Pancreas (tissue), 10 donors: Measurements from ENCODE around the gene EFHC1. TPM values are rescaled to one million over a fixed set of nuclear protein-coding genes. Genes with fewer than 3 reads are reported as not detected.
A peak's percentile ranks its signal among the peaks of the same experiment; 100 is the strongest.

Experiments
- ATAC-seq, 4 donors: fragments of 200-7000 bp; cut with Tn5 transposase; one replicate each; pipeline versions ENCODE4 v1.8.0 to v1.9.1; 2020; ENCODE audit warnings: mild to moderate bottlenecking in 4 of 4, moderate library complexity in 4 of 4
- DNase-seq, 6 donors: peaks; one replicate each; pipeline ENCODE4 v3.0.0-alpha.2; 2020
- FAIRE-seq: peaks from 2 replicates; lab custom pipeline; 2012; peaks lifted over from hg19 to GRCh38; lab: Jason Lieb, UNC
- H3K27ac ChIP-seq, 4 donors: fragments of 200-600 bp; sonication (generic); 1 replicate in 3 of 4; 2 replicates in 1 of 4; pipeline versions ENCODE4 v1.5.0 to v1.8.0; 2020
- H3K27me3 ChIP-seq, 4 donors: fragments of 200-600 bp; one replicate each; pipeline ENCODE4 v1.8.0; 2021
- H3K36me3 ChIP-seq, 3 donors: fragments of 200-600 bp; sonication (generic) in 1 of 3; one replicate each; pipeline versions ENCODE4 v1.5.0 to v1.8.0; 2020 to 2021
- H3K4me1 ChIP-seq, 3 donors: fragments of 200-600 bp; one replicate each; pipeline ENCODE4 v1.8.0; 2021
- H3K4me3 ChIP-seq, 4 donors: fragments of 200-600 bp; sonication (generic) in 2 of 4; one replicate each; pipeline versions ENCODE4 v1.5.0 to v1.8.0; 2020 to 2021
- H3K9me3 ChIP-seq, 4 donors: fragments of 200-600 bp; one replicate each; pipeline ENCODE4 v1.8.0; 2021
- WGBS, 2 donors: extraction: QIAGEN DNeasy Blood & Tissue Kit; methylation state at CpG; one replicate each; pipeline ENCODE4 v1.1.7; 2013; 5-methylcytosine and 5-hydroxymethylcytosine counted together
- intact Hi-C, 3 donors: fragments of 100-400 bp; cut with DNase I; formaldehyde crosslinking; loops; one replicate each; pipeline versions ENCODE4 v1.11.1 to v1.14.2; 2022
- polyA plus RNA-seq, 2 donors: library from polyadenylated mRNA; stranded (reverse); fragments of 200-250 nt; gene quantifications; one replicate each; pipeline ENCODE4 v1.2.3, GENCODE V29; 2013
- total RNA-seq, 6 donors: library from RNA; stranded (reverse); fragmentation: NEBNext Ultra II Directional in 4 of 6; extraction: Animal tissue kit (Norgen Biotek cat#: 25700) in 4 of 6; gene quantifications; one replicate each; pipeline versions ENCODE4 v1.2.1 to v1.2.4, GENCODE V29; 2021 to 2023
- TF ChIP-seq, protein P1 (sequence below), 4 donors: fragments of 200-600 bp; sonication (generic) in 3 of 4; IDR thresholded peaks; one replicate each; pipeline versions ENCODE4 v1.5.0 to v1.8.0; 2021; ENCODE audit warnings: antibody characterized with exemption in 4 of 4
- donor health status: healthy with polysubstance abuse.
- donor health status: DM: no; HTN: no; CAD: no; lungs with moderate emphysema.
- donor health status: DM: no; HTN: no; CAD: no.
- donor health status: control.
- donor health status: control.
- donor health status: Bipolar disorder and iron deficiency.
- donor health status: DM: yes; HTN: yes; CAD: no.
- donor health status: DM: no; HTN: no; CAD: no.
- donor health status: DM: no; HTN: no; CAD: no.
- donor health status: DM: yes; HTN: yes; CAD: no.

The EFHC1 gene
- total and polyA plus RNA-seq, 8 donors: 5.5 to 39.0 (median 10.4) TPM

DNA sequence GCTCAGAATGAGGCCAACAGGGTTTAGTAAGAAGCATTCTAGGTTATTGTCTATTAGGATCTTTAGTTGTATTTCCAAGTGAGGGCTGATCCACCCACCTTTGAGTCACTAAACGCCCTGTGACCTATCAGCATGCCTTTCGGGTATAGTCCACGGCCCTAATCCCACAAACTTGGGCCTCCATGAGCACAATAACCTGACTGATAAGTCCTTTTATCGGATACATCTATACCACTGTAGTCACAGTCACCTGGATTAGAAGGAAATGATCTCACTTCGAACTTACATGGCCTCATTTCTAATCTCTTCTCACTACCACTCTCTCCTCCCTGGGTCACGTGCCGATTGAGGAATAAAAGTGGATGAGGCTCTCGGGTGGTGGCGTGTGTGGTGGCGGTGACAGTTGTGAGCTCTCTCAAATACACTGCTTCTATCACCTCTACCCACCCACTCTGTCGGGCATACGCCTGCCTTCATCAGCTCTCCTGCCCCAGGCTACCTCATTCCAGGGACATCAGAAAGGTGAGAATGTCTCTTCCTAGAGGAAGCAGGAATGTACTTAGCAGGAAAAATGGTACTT, 91.5 kb downstream of the EFHC1 start:
- peaks cover 0 to 6% (median 5%) of the 10 kb centered on the region in 3 donors for H3K36me3 ChIP-seq
- DNase-seq (no peak), FAIRE-seq (no peak), ATAC-seq (peak in 1 of 4 donors; percentile 36)
- intact Hi-C loops: loop anchor here in 1 of 3 donors (10.0 kb wide), 1 partner anchor 53 kb away; no protein-coding TSS in a partner anchor
- H3K4me3 ChIP-seq: no peak overlapping the region
- H3K27ac ChIP-seq: no peak overlapping the region
- H3K9me3 ChIP-seq: no peaks in the 10 kb centered on the region
- no peaks in the 10 kb centered on the region for H3K4me1 ChIP-seq
- TF ChIP-seq, protein P1, sequence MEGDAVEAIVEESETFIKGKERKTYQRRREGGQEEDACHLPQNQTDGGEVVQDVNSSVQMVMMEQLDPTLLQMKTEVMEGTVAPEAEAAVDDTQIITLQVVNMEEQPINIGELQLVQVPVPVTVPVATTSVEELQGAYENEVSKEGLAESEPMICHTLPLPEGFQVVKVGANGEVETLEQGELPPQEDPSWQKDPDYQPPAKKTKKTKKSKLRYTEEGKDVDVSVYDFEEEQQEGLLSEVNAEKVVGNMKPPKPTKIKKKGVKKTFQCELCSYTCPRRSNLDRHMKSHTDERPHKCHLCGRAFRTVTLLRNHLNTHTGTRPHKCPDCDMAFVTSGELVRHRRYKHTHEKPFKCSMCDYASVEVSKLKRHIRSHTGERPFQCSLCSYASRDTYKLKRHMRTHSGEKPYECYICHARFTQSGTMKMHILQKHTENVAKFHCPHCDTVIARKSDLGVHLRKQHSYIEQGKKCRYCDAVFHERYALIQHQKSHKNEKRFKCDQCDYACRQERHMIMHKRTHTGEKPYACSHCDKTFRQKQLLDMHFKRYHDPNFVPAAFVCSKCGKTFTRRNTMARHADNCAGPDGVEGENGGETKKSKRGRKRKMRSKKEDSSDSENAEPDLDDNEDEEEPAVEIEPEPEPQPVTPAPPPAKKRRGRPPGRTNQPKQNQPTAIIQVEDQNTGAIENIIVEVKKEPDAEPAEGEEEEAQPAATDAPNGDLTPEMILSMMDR (IDR thresholded peaks at IDR 0.05): no peak
- WGBS, 2 donors: 75 to 90% methylated on average over 12 of the region's 12 CpGs
- no peaks in the 10 kb centered on the region for H3K27me3 ChIP-seq

DNA sequence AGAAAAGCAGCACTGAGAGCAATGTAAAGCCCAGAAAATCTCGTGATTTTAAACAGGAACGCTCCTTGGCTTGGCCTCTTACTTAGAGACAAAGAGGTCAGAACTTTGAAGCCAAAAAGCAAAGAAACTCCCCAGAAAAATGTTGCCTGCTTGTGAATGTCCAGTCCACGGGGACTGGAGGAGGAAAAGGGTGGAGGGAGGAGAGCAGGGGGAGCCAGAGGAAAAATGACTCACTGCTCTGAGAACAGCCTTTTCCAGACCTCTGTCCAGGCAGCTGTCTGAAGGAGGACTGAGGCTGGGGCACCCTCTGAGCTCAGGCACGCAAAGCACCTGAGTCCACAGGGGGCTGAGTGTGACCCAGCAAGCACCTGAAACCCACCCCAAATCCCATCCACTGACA, 92.1 kb downstream of the EFHC1 start:
- DNase-seq: no peak
- Histone ChIP-seq H3K27ac (no peak overlapping the region), H3K9me3 (no peaks in the 10 kb centered on the region), H3K4me1 (no peaks in the 10 kb centered on the region), H3K36me3 (peaks cover 0 to 6% (median 5%) of the 10 kb centered on the region in 3 donors), H3K27me3 (no peaks in the 10 kb centered on the region), H3K4me3 (no peak overlapping the region)
- 87 to 90% methylated on average over 4 of the region's 4 CpGs for WGBS, 2 donors
- TF ChIP-seq, protein P1 (IDR thresholded peaks at IDR 0.05): no peak
- FAIRE-seq: no peak
- peak in 3 of 4 donors; percentile 68 to 76 (median 69) for ATAC-seq
- intact Hi-C loops: loop anchor here in 1 of 3 donors (10.0 kb wide), 1 partner anchor 53 kb away; no protein-coding TSS in a partner anchor

DNA sequence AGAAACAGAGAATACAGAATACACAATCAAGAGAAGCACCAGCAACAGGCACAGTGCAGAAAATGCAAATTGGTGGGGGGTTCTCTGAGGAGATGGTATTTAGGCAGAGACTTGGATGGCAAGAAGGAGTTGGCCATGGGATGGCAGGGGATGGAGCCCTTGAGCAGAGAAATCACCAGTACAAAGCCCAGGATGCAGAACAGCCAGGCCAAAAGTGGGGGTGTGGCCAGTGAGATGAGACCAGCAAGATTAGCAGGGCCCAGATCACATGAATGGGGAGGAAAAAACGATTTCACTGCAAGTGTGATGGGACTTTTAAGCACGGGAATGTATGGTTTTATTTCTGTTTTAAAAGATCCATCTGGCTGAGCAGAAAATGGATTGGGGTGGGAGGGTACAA, 93.3 kb downstream of the EFHC1 start:
- FAIRE-seq: no peak
- H3K4me1 ChIP-seq: peaks cover 0 to 8% (median 0%) of the 10 kb centered on the region in 3 donors
- WGBS, 2 donors: 54 to 64% methylated on average over 2 of the region's 2 CpGs
- H3K9me3 ChIP-seq: no peaks in the 10 kb centered on the region
- H3K27me3 ChIP-seq: no peaks in the 10 kb centered on the region
- DNase-seq: no peak
- no peak overlapping the region for H3K4me3 ChIP-seq
- no peak for ATAC-seq
- H3K36me3 ChIP-seq: peaks cover 0 to 6% (median 5%) of the 10 kb centered on the region in 3 donors
- intact Hi-C loops: loop anchor here in 1 of 3 donors (10.0 kb wide), 1 partner anchor 51 kb away; no protein-coding TSS in a partner anchor
- no peak overlapping the region for H3K27ac ChIP-seq
- TF ChIP-seq, protein P1 (IDR thresholded peaks at IDR 0.05): no peak

DNA sequence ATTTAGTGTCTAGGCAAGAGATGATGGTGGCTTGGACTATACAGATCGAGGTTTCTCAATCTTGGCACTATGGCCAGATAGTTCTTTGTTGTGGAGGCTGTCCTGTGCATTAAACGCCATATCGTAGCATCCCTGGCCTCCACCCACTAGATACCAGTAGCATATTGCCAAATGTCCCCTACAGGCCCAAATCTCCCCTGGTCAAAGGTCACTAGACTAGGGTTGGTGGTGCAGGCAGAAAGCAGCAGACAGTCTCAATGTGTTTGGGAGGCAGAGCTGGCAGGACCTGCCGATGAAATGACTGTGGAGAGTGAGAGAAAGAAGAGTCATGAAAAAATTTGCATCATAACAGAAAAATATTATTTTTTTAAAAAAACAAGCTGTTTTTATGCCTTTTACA, 93.8 kb downstream of the EFHC1 start:
- DNase-seq (no peak), ATAC-seq (no peak), FAIRE-seq (no peak)
- intact Hi-C loops: loop anchor here in 1 of 3 donors (10.0 kb wide), 1 partner anchor 51 kb away; no protein-coding TSS in a partner anchor
- Histone ChIP-seq H3K36me3 (peaks cover 0 to 6% (median 5%) of the 10 kb centered on the region in 3 donors), H3K4me1 (peaks cover 0 to 8% (median 0%) of the 10 kb centered on the region in 3 donors), H3K27me3 (no peaks in the 10 kb centered on the region), H3K9me3 (no peaks in the 10 kb centered on the region), H3K4me3 (no peak overlapping the region), H3K27ac (no peak overlapping the region)
- TF ChIP-seq, protein P1 (IDR thresholded peaks at IDR 0.05): no peak
- 87 to 92% methylated on average over 4 of the region's 4 CpGs for WGBS, 2 donors

DNA sequence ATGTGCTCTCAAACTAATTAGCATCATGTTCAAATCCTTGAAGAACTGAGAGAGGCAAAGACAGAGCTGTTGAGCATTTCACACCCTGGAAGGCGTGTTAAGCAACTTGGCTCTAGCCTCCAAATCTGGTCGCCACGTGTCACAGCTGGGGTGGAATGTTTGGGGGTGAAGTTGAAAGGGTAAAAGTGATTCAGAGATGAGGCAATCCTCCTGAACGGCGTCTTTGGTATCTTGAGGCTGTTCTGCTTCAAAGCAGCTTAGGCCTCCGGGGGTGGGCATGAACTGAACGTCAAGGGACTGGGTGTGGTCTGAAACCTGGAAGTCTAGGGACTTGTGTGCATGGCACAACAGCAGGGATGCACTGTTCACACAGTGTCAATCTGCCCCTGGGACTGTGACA, 94.4 kb downstream of the EFHC1 start:
- H3K4me1 ChIP-seq: peaks cover 0 to 8% (median 0%) of the 10 kb centered on the region in 3 donors
- H3K27ac ChIP-seq: no peak overlapping the region
- no peaks in the 10 kb centered on the region for H3K9me3 ChIP-seq
- whole genome bisulfite sequencing, 2 donors: 77 to 79% methylated on average over 7 of the region's 7 CpGs
- H3K4me3 ChIP-seq: no peak overlapping the region
- FAIRE-seq (no peak), DNase-seq (no peak), ATAC-seq (peak in 2 of 4 donors; percentile 3 to 27)
- no peaks in the 10 kb centered on the region for H3K27me3 ChIP-seq
- H3K36me3 ChIP-seq: peaks cover 0 to 1% (median 0%) of the 10 kb centered on the region in 3 donors
- TF ChIP-seq, protein P1 (IDR thresholded peaks at IDR 0.05): no peak
- intact Hi-C loops: loop anchor here in 1 of 3 donors (10.0 kb wide), 1 partner anchor 50 kb away; no protein-coding TSS in a partner anchor
